Large intestine (tissue), 3 donors: ENCODE data around the gene PLEKHA1. TPM values are rescaled to one million over a fixed set of nuclear protein-coding genes. Genes with fewer than 3 reads are reported as not detected.
A peak's percentile ranks its signal among the peaks of the same experiment; 100 is the strongest.

ENCODE experiments used
- DNase-seq, 2 donors: peaks; one replicate each; pipeline versions ENCODE4 v3.0.0 to v3.0.0-alpha.2; 2013
- H3K27ac ChIP-seq: one replicate; pipeline ENCODE4 v1.5.1; 2013; ENCODE audit warnings: low read length
- H3K27me3 ChIP-seq: 2 replicates; pipeline ENCODE4 v1.6.1; 2013; ENCODE audit warnings: low read length; ENCODE audit not compliant: control insufficient read depth, insufficient read depth
- H3K36me3 ChIP-seq: 2 replicates; pipeline ENCODE4 v1.6.1; 2013; ENCODE audit warnings: low read length; ENCODE audit not compliant: control insufficient read depth, insufficient read depth
- H3K4me1 ChIP-seq: one replicate; pipeline ENCODE4 v1.6.1; 2013; ENCODE audit warnings: low read length; ENCODE audit not compliant: control insufficient read depth, insufficient read depth
- H3K4me3 ChIP-seq: one replicate; pipeline ENCODE4 v1.5.1; 2013; ENCODE audit warnings: low read length
- H3K9me3 ChIP-seq: one replicate; pipeline ENCODE4 v1.6.1; 2013; ENCODE audit warnings: mild to moderate bottlenecking, low read depth, low read length, moderate library complexity; ENCODE audit not compliant: control insufficient read depth
- WGBS: methylation state at CpG from one replicate; pipeline ENCODE4 v1.1.5; 2013; ENCODE audit warnings: low lambda C conversion rate; ENCODE audit not compliant: insufficient coverage; 5-methylcytosine and 5-hydroxymethylcytosine counted together
- polyA plus RNA-seq: library from polyadenylated mRNA; unstranded; fragments of 120-200 nt; gene quantifications from one replicate; pipeline ENCODE4 v1.2.1, GENCODE V29; 2013

The PLEKHA1 gene
- polyA plus RNA-seq, 1 donor = 65.6 TPM

GRCh38 chr10:122344741-122345258 is 29.7 kb upstream of the PLEKHA1 start:
- peak overlapping the region; percentile 94 for H3K27ac ChIP-seq
- no peaks in the 10 kb centered on the region for H3K36me3 ChIP-seq
- no peak overlapping the region for H3K4me3 ChIP-seq
- WGBS = no CpG with 5 or more reads among the region's 9 CpGs
- peak; percentile 87 to 95 for DNase-seq
- peaks cover 3% of the 10 kb centered on the region for H3K9me3 ChIP-seq
- no peaks in the 10 kb centered on the region for H3K27me3 ChIP-seq
- H3K4me1 ChIP-seq = peaks cover 40% of the 10 kb centered on the region

- peaks cover 3% of the 10 kb centered on the region for H3K9me3 ChIP-seq
- no CpG with 5 or more reads among the region's 4 CpGs for WGBS
- H3K27me3 ChIP-seq = no peaks in the 10 kb centered on the region
- peaks cover 53% of the 10 kb centered on the region for H3K4me1 ChIP-seq
- H3K36me3 ChIP-seq = no peaks in the 10 kb centered on the region
- H3K27ac ChIP-seq = peak overlapping the region; percentile 4
- H3K4me3 ChIP-seq = no peak overlapping the region
- DNase-seq = no peak
Measured at GRCh38 chr10:122346326-122346950, 28.1 kb upstream of the PLEKHA1 start.

- no peaks in the 10 kb centered on the region for H3K36me3 ChIP-seq
- peaks cover 3% of the 10 kb centered on the region for H3K9me3 ChIP-seq
- no peaks in the 10 kb centered on the region for H3K27me3 ChIP-seq
- peak overlapping the region; percentile 95 for H3K27ac ChIP-seq
- no peak overlapping the region for H3K4me3 ChIP-seq
- DNase-seq = no peak
- H3K4me1 ChIP-seq = peaks cover 53% of the 10 kb centered on the region
- 60% methylated on average over 1 of the region's 8 CpGs for WGBS
Measured at GRCh38 chr10:122347170-122347841, 27.2 kb upstream of the PLEKHA1 start.

- Histone ChIP-seq H3K27me3 (no peaks in the 10 kb centered on the region), H3K4me1 (peaks cover 59% of the 10 kb centered on the region), H3K9me3 (peaks cover 3% of the 10 kb centered on the region), H3K36me3 (no peaks in the 10 kb centered on the region), H3K4me3 (no peak overlapping the region), H3K27ac (peak overlapping the region; percentile 95)
- no CpG with 5 or more reads among the region's 4 CpGs for WGBS
- DNase-seq = no peak
Measured at GRCh38 chr10:122348512-122348911, 26.0 kb upstream of the PLEKHA1 start.

GRCh38 chr10:122348935-122349361 is 25.6 kb upstream of the PLEKHA1 start:
- H3K9me3 ChIP-seq = peaks cover 3% of the 10 kb centered on the region
- peak; percentile 90 to 96 for DNase-seq
- 20% methylated on average over 1 of the region's 7 CpGs for WGBS
- no peaks in the 10 kb centered on the region for H3K36me3 ChIP-seq
- H3K4me1 ChIP-seq = peaks cover 59% of the 10 kb centered on the region
- no peaks in the 10 kb centered on the region for H3K27me3 ChIP-seq
- H3K27ac ChIP-seq = peak overlapping the region; percentile 95
- no peak overlapping the region for H3K4me3 ChIP-seq

GRCh38 chr10:122349758-122350369 is 24.6 kb upstream of the PLEKHA1 start:
- H3K9me3 ChIP-seq = peaks cover 3% of the 10 kb centered on the region
- H3K4me1 ChIP-seq = peaks cover 54% of the 10 kb centered on the region
- WGBS = no CpG with 5 or more reads among the region's 3 CpGs
- no peaks in the 10 kb centered on the region for H3K36me3 ChIP-seq
- no peak overlapping the region for H3K4me3 ChIP-seq
- peak overlapping the region; percentile 95 for H3K27ac ChIP-seq
- peak in 1 of 2 donors; percentile 76 for DNase-seq
- H3K27me3 ChIP-seq = no peaks in the 10 kb centered on the region

- peaks cover 3% of the 10 kb centered on the region for H3K9me3 ChIP-seq
- DNase-seq = peak; percentile 77 to 90
- peak overlapping the region; percentile 95 for H3K27ac ChIP-seq
- H3K36me3 ChIP-seq = no peaks in the 10 kb centered on the region
- no CpG with 5 or more reads among the region's 12 CpGs for WGBS
- H3K4me3 ChIP-seq = no peak overlapping the region
- H3K27me3 ChIP-seq = no peaks in the 10 kb centered on the region
- H3K4me1 ChIP-seq = peaks cover 48% of the 10 kb centered on the region
Measured at GRCh38 chr10:122350893-122351292, 23.6 kb upstream of the PLEKHA1 start.

GRCh38 chr10:122352817-122353525 is 21.5 kb upstream of the PLEKHA1 start:
- Histone ChIP-seq H3K9me3 (no peaks in the 10 kb centered on the region), H3K36me3 (no peaks in the 10 kb centered on the region), H3K4me1 (peaks cover 36% of the 10 kb centered on the region), H3K4me3 (no peak overlapping the region), H3K27me3 (no peaks in the 10 kb centered on the region), H3K27ac (peak overlapping the region; percentile 26)
- no peak for DNase-seq
- WGBS = no CpG with 5 or more reads among the region's 8 CpGs

GRCh38 chr10:122354383-122354782 is 20.1 kb upstream of the PLEKHA1 start:
- no peak for DNase-seq
- Histone ChIP-seq H3K4me3 (no peak overlapping the region), H3K27me3 (no peaks in the 10 kb centered on the region), H3K27ac (no peak overlapping the region), H3K9me3 (no peaks in the 10 kb centered on the region), H3K36me3 (no peaks in the 10 kb centered on the region), H3K4me1 (peaks cover 23% of the 10 kb centered on the region)
- WGBS = no CpG with 5 or more reads among the region's 2 CpGs

- H3K27me3 ChIP-seq = no peaks in the 10 kb centered on the region
- no CpG with 5 or more reads among the region's 4 CpGs for WGBS
- DNase-seq = no peak
- peaks cover 6% of the 10 kb centered on the region for H3K4me1 ChIP-seq
- no peaks in the 10 kb centered on the region for H3K36me3 ChIP-seq
- no peak overlapping the region for H3K4me3 ChIP-seq
- no peak overlapping the region for H3K27ac ChIP-seq
- no peaks in the 10 kb centered on the region for H3K9me3 ChIP-seq
Measured at GRCh38 chr10:122357685-122358084, 16.8 kb upstream of the PLEKHA1 start.
